Hepatocyte (in vitro differentiated cells): ENCODE data around the gene LDLRAD3. TPM values are rescaled to one million over a fixed set of nuclear protein-coding genes. Genes with fewer than 3 reads are reported as not detected.

Experiments
- DNase-seq: peaks from one replicate; pipeline ENCODE4 v3.0.0-alpha.2; 2016; ENCODE audit warnings: low spot score
- H2AFZ ChIP-seq: fragments of 200-600 bp; sonication (generic); 2 replicates; pipeline ENCODE4 v1.6.0; 2016; ENCODE audit warnings: antibody characterized with exemption, mild to moderate bottlenecking
- H3K27ac ChIP-seq: fragments of 200-600 bp; sonication (generic); 2 replicates; pipeline ENCODE4 v1.5.1; 2016; ENCODE audit warnings: mild to moderate bottlenecking
- H3K27me3 ChIP-seq: fragments of 200-600 bp; sonication (generic); 2 replicates; pipeline ENCODE4 v1.6.1; 2016
- H3K36me3 ChIP-seq: fragments of 200-600 bp; sonication (generic); replicated peaks from 2 replicates; pipeline ENCODE4 v1.5.1; 2016; ENCODE audit warnings: low read depth; ENCODE audit not compliant: insufficient read depth
- H3K4me1 ChIP-seq: fragments of 200-600 bp; sonication (generic); 2 replicates; pipeline ENCODE4 v1.5.1; 2016; ENCODE audit warnings: mild to moderate bottlenecking, moderate library complexity; ENCODE audit not compliant: insufficient read depth
- H3K4me2 ChIP-seq: fragments of 200-600 bp; sonication (generic); 2 replicates; pipeline ENCODE4 v1.6.0; 2016
- H3K4me3 ChIP-seq: fragments of 200-600 bp; sonication (generic); 2 replicates; pipeline ENCODE4 v1.5.1; 2016; ENCODE audit warnings: mild to moderate bottlenecking
- H3K79me2 ChIP-seq: fragments of 200-600 bp; sonication (generic); 2 replicates; pipeline ENCODE4 v1.6.0; 2017; ENCODE audit warnings: mild to moderate bottlenecking
- H3K9me2 ChIP-seq: fragments of 200-600 bp; sonication (generic); replicated peaks from 2 replicates; pipeline ENCODE4 v1.6.0; 2017; ENCODE audit warnings: mild to moderate bottlenecking; ENCODE audit not compliant: insufficient read depth
- H3K9me3 ChIP-seq: fragments of 200-600 bp; sonication (generic); 2 replicates; pipeline ENCODE4 v1.5.1; 2016; ENCODE audit warnings: low read depth, mild to moderate bottlenecking
- H4K20me1 ChIP-seq: fragments of 200-600 bp; sonication (generic); 2 replicates; pipeline ENCODE4 v1.6.0; 2016; ENCODE audit warnings: mild to moderate bottlenecking; ENCODE audit not compliant: insufficient read depth, poor library complexity, severe bottlenecking
- EZH2 ChIP-seq: fragments of 200-600 bp; sonication (generic); IDR thresholded peaks from 2 replicates; pipeline ENCODE4 v1.6.1; 2016; ENCODE audit warnings: antibody characterized with exemption, mild to moderate bottlenecking, borderline replicate concordance
- EZH2phosphoT487 ChIP-seq: fragments of 200-600 bp; sonication (generic); IDR thresholded peaks from one replicate; pipeline ENCODE4 v1.6.1; 2018; ENCODE audit warnings: antibody characterized with exemption, mild to moderate bottlenecking, low read depth, moderate library complexity; ENCODE audit not compliant: unreplicated experiment, severe bottlenecking
- WGBS: methylation state at CpG from one replicate; pipeline ENCODE4 v1.1.6; 2016; ENCODE audit warnings: low lambda C conversion rate; ENCODE audit errors: missing lambda C conversion rate; 5-methylcytosine and 5-hydroxymethylcytosine counted together
- polyA plus RNA-seq: library from polyadenylated mRNA; unstranded; fragments of >200 nt; fragmentation: Nextera tagmentation; extraction: Ambion mirVana; gene quantifications from 2 replicates; pipeline ENCODE4 v1.2.1, GENCODE V29; 2016
- total RNA-seq: library from RNA; depleted of rRNA; stranded (reverse); fragments of >200 nt; gene quantifications from 2 replicates; pipeline ENCODE4 v1.2.3, GENCODE V29; 2014
- TF ChIP-seq, protein P1 (sequence below): fragments of 200-600 bp; sonication (generic); IDR thresholded peaks from 2 replicates; pipeline ENCODE4 v1.5.1; 2016; ENCODE audit warnings: antibody characterized with exemption, mild to moderate bottlenecking; ENCODE audit not compliant: poor library complexity

LDLRAD3 gene
- total and polyA plus RNA-seq, 2 experiments from 2014 or later, result 12.2 TPM

DNA sequence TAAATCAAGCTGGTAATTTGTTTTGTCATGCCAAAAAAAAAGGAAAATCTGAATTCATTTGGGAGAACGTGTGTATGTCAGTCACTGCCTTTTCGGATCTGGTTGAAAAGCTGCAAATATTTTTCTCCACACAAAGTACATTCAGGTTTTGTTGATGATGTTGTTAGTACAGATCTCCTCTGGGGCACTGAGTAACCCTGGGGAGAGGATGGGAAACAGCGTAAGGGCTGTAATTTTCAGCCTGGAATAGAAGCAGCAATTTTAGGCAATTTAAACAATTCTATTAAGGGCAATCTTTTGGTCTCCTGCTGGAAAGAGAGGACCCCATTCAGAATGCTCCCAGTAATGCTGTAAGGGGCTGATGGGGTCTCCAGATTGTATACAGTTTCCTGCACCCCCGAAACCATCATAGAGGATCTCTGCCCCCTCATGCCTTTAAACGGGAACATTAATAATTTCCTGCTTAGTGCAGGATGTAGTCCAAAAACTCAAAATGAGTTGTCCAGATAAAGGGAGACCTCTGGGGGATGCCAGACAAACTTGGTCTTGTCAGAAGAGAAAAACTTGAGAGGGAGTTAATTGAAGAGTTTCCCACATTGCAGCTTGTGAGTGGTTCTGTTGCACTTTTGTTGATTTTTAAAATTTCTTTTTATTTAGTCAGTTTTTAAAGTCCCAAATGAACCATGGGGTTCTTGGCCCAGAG, 213.1 kb downstream of the LDLRAD3 start:
- WGBS, result 72% methylated on average over 5 of the region's 5 CpGs
- Histone ChIP-seq H2AFZ (no peak overlapping the region), H3K27me3 (no peaks in the 10 kb centered on the region), H3K79me2 (no peaks in the 10 kb centered on the region), H3K4me1 (no peaks in the 10 kb centered on the region), H3K4me2 (no peak overlapping the region), H4K20me1 (no peaks in the 10 kb centered on the region), H3K27ac (no peak overlapping the region), H3K9me2 (no peaks in the 10 kb centered on the region), H3K36me3 (no peaks in the 10 kb centered on the region), H3K9me3 (no peaks in the 10 kb centered on the region), H3K4me3 (no peak overlapping the region)
- TF ChIP-seq, protein P1, sequence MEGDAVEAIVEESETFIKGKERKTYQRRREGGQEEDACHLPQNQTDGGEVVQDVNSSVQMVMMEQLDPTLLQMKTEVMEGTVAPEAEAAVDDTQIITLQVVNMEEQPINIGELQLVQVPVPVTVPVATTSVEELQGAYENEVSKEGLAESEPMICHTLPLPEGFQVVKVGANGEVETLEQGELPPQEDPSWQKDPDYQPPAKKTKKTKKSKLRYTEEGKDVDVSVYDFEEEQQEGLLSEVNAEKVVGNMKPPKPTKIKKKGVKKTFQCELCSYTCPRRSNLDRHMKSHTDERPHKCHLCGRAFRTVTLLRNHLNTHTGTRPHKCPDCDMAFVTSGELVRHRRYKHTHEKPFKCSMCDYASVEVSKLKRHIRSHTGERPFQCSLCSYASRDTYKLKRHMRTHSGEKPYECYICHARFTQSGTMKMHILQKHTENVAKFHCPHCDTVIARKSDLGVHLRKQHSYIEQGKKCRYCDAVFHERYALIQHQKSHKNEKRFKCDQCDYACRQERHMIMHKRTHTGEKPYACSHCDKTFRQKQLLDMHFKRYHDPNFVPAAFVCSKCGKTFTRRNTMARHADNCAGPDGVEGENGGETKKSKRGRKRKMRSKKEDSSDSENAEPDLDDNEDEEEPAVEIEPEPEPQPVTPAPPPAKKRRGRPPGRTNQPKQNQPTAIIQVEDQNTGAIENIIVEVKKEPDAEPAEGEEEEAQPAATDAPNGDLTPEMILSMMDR, result no peak
- TF ChIP-seq EZH2phosphoT487, result no peak
- TF ChIP-seq EZH2, result no peak
- no peak for DNase-seq

DNA sequence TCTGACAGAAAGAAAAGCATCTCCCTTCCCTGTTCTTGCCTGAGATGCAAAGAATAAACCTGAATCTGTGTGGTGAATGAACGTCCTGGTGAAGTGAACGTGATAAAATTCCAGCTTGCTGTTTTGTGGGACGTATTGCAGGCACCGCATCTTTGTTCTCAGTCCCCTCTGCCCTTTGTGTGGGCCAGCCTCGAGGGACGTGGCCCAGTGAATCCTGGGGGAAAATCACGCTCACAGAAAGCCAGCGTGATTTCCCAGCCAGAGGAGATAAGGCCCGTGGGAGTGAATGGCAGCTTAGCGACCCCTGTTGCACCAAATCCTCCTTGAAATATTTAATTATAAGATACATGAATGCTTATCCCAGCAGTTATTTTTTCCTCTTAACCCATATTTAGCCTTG, 216.2 kb downstream of the LDLRAD3 start:
- peaks cover 17% of the 10 kb centered on the region for H3K4me1 ChIP-seq
- TF ChIP-seq EZH2 (no peak), EZH2phosphoT487 (no peak)
- TF ChIP-seq, protein P1, result no peak
- no peak overlapping the region for H2AFZ ChIP-seq
- no peak overlapping the region for H3K4me3 ChIP-seq
- no peaks in the 10 kb centered on the region for H3K36me3 ChIP-seq
- no peaks in the 10 kb centered on the region for H3K9me3 ChIP-seq
- no peak overlapping the region for H3K27ac ChIP-seq
- H3K4me2 ChIP-seq, result no peak overlapping the region
- no peaks in the 10 kb centered on the region for H3K27me3 ChIP-seq
- no peaks in the 10 kb centered on the region for H4K20me1 ChIP-seq
- WGBS, result 57% methylated on average over 6 of the region's 10 CpGs
- DNase-seq, result no peak
- no peaks in the 10 kb centered on the region for H3K9me2 ChIP-seq
- H3K79me2 ChIP-seq, result no peaks in the 10 kb centered on the region

DNA sequence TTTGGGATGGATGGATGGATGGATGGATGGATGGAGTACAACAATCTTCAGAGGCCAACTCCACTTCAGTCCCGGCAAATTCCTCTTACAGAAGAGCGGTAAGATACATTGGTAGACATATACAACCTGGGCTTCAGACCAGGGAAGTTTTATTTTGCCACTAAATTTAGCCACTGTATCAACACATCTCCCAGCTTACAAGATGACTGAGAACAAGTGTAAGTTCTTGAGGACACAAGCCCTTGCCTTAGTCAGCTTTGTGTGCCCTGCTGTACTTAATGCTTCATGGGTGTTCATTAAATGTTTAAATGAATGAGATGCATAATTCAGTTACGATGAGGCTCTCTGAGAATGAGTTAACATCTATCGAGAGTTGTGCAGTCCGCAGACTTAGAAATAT, 217.7 kb downstream of the LDLRAD3 start:
- Histone ChIP-seq H3K79me2 (no peaks in the 10 kb centered on the region), H4K20me1 (no peaks in the 10 kb centered on the region), H3K4me3 (no peak overlapping the region), H3K36me3 (no peaks in the 10 kb centered on the region), H3K4me2 (no peak overlapping the region), H3K27ac (no peak overlapping the region), H3K9me3 (no peaks in the 10 kb centered on the region), H3K4me1 (peaks cover 17% of the 10 kb centered on the region), H3K27me3 (no peaks in the 10 kb centered on the region), H3K9me2 (no peaks in the 10 kb centered on the region), H2AFZ (no peak overlapping the region)
- WGBS, result 89% methylated on average over 5 of the region's 5 CpGs
- TF ChIP-seq EZH2 (no peak), EZH2phosphoT487 (no peak)
- TF ChIP-seq, protein P1, result no peak
- no peak for DNase-seq
